ENCODE results near the gene CTNNA1. TPM values are rescaled to one million over a fixed set of nuclear protein-coding genes. Genes with fewer than 3 reads are reported as not detected.

The CTNNA1 gene
- total RNA-seq, 1 experiment from 2014 or later, result 734 TPM

DNA sequence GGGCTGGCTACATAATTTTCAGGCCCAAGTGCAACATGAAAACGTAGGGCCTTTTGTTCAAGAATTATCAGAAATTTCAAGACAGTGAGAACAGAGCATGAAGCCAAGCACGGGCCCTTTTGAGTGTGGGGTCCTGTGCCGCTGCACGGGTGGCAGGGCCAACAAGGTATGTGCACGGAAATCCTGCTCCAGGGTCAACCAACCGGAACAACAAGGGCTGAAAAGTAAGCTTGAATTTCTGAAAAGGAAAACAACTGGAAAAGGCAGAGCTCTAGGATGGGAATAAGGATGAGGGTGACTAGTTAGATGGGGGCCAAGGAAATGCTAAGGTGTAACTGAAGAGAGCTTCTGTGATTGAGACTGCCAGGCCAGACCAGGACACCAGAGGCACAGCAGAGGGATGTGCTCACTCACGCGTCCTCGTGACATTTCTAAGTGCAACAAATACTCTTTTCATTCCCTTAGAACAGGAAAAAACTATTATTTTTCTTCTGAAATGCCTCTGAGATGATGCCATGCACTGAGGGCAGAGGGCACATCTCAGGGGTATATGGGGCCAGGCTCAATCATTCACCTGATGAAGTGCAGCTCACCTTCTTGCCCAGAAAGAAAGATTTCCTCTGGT, 202.6 kb downstream of the CTNNA1 start:
- intact Hi-C loops (cut with micrococcal nuclease; ENCODE audit: unreplicated experiment), result no loop called here
- H3K27me3 Mint-ChIP-seq (ENCODE audit: unreplicated experiment), result no peaks in the 10 kb centered on the region
- peaks cover 7% of the 10 kb centered on the region for H3K4me1 Mint-ChIP-seq (ENCODE audit: low read depth, unreplicated experiment)
- no peak overlapping the region for H3K4me3 Mint-ChIP-seq (ENCODE audit: low read depth, unreplicated experiment)
- TF ChIP-seq, protein P1, sequence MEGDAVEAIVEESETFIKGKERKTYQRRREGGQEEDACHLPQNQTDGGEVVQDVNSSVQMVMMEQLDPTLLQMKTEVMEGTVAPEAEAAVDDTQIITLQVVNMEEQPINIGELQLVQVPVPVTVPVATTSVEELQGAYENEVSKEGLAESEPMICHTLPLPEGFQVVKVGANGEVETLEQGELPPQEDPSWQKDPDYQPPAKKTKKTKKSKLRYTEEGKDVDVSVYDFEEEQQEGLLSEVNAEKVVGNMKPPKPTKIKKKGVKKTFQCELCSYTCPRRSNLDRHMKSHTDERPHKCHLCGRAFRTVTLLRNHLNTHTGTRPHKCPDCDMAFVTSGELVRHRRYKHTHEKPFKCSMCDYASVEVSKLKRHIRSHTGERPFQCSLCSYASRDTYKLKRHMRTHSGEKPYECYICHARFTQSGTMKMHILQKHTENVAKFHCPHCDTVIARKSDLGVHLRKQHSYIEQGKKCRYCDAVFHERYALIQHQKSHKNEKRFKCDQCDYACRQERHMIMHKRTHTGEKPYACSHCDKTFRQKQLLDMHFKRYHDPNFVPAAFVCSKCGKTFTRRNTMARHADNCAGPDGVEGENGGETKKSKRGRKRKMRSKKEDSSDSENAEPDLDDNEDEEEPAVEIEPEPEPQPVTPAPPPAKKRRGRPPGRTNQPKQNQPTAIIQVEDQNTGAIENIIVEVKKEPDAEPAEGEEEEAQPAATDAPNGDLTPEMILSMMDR (IDR thresholded peaks at IDR 0.05; ENCODE audit: unreplicated experiment), result no peak
- H3K9me3 Mint-ChIP-seq (ENCODE audit: low read depth, unreplicated experiment), result no peaks in the 10 kb centered on the region
- BruUV-seq (replicated peaks), result no TSS peak
- CTCF ChIA-PET, result no interaction called here
- no peak overlapping the region for H3K27ac Mint-ChIP-seq (ENCODE audit: unreplicated experiment)
- no peak for DNase-seq
- peaks cover 20% of the 10 kb centered on the region for H3K36me3 Mint-ChIP-seq (ENCODE audit: insufficient read depth, unreplicated experiment)

DNA sequence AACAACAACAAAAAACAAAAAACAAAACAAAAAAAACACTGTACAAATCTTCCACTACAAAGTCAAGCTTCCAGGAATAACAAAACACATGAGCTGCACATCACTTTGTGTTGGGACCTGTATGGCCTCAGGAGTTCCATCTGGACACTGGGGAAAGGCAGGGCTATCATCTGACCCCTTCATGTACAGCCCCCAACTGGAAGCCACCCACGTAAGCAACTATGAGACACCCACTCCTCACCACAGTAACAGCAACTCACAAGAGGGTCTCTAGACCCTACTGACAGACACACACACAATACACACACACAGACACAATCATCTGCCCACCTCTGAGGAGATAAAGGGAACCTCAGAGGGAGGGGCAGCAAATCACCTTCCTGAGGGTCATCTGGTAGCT, 203.6 kb downstream of the CTNNA1 start:
- TF ChIP-seq, protein P1 (IDR thresholded peaks at IDR 0.05; ENCODE audit: unreplicated experiment), result no peak
- no TSS peak for BruUV-seq (replicated peaks)
- Mint-ChIP-seq H3K27me3 (ENCODE audit: unreplicated experiment) (no peaks in the 10 kb centered on the region), H3K4me3 (ENCODE audit: low read depth, unreplicated experiment) (no peak overlapping the region), H3K4me1 (ENCODE audit: low read depth, unreplicated experiment) (peaks cover 7% of the 10 kb centered on the region), H3K9me3 (ENCODE audit: low read depth, unreplicated experiment) (no peaks in the 10 kb centered on the region), H3K36me3 (ENCODE audit: insufficient read depth, unreplicated experiment) (peaks cover 15% of the 10 kb centered on the region), H3K27ac (ENCODE audit: unreplicated experiment) (no peak overlapping the region)
- intact Hi-C loops (cut with micrococcal nuclease; ENCODE audit: unreplicated experiment), result no loop called here
- CTCF ChIA-PET, result interaction anchor here (0.7 kb wide), 1 partner anchor 220 kb away, joined by 4 read pairs; no protein-coding TSS in a partner anchor
- DNase-seq, result no peak

DNA sequence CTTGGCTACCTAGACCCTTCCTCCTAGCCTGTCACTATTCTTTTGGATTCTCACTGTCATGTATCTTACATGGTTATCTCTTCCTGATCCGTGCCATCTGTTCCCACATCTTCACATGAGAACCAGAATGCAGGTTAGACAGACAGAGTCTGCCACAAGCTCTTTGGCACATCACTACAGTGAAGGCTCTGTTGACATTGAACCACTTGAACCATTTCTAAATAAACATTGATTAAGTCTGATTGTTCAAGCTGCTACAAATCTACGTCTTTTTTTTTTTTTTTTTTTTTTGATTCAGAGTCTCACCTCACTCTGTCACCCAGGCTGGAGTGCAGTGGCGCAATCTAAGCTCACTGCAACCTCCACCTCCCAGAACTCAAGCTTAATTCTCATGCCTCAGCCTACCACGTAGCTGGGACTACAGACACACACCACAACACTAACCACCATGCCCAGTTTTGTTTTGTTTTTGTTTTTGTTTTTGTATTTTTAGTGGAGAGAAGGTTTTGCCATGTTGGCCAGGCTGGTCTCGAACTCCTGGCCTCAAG, 207.0 kb downstream of the CTNNA1 start:
- H3K27ac Mint-ChIP-seq (ENCODE audit: unreplicated experiment), result no peak overlapping the region

DNA sequence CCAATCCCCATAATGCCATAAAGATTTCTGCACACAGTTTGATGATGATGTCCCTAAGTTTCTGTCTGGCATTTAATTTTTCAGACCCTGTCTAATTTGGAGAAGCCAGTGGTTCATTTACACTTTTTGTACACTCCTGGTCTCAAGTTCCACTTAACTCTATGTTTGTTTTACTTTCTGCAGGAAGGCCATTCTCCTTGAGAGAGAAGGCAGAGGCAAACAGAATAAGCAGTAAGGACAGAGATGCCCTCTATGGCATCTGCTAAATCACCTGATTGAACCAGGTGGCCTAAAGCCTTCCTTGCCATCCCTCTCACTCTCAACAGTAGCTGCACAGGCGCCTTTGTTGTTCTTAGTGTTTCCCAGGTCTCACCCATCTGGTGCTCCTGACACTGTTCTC, 208.0 kb downstream of the CTNNA1 start:
- CTCF ChIA-PET, result no interaction called here
- Mint-ChIP-seq H3K27ac (ENCODE audit: unreplicated experiment) (peak overlapping the region; percentile 52), H3K36me3 (ENCODE audit: insufficient read depth, unreplicated experiment) (no peaks in the 10 kb centered on the region), H3K9me3 (ENCODE audit: low read depth, unreplicated experiment) (no peaks in the 10 kb centered on the region), H3K4me3 (ENCODE audit: low read depth, unreplicated experiment) (no peak overlapping the region), H3K4me1 (ENCODE audit: low read depth, unreplicated experiment) (peaks cover 8% of the 10 kb centered on the region), H3K27me3 (ENCODE audit: unreplicated experiment) (no peaks in the 10 kb centered on the region)
- TF ChIP-seq, protein P1 (IDR thresholded peaks at IDR 0.05; ENCODE audit: unreplicated experiment), result no peak
- intact Hi-C loops (cut with micrococcal nuclease; ENCODE audit: unreplicated experiment), result no loop called here
- DNase-seq, result no peak
- no TSS peak for BruUV-seq (replicated peaks)

More for the DNA sequence above, 207.0 kb downstream of the CTNNA1 start:
- peaks cover 15% of the 10 kb centered on the region for H3K4me1 Mint-ChIP-seq (ENCODE audit: low read depth, unreplicated experiment)
- no peaks in the 10 kb centered on the region for H3K9me3 Mint-ChIP-seq (ENCODE audit: low read depth, unreplicated experiment)
- CTCF ChIA-PET, result no interaction called here
- no peaks in the 10 kb centered on the region for H3K27me3 Mint-ChIP-seq (ENCODE audit: unreplicated experiment)
- no peak for DNase-seq
- TF ChIP-seq, protein P1 (IDR thresholded peaks at IDR 0.05; ENCODE audit: unreplicated experiment), result no peak
- H3K4me3 Mint-ChIP-seq (ENCODE audit: low read depth, unreplicated experiment), result no peak overlapping the region
- intact Hi-C loops (cut with micrococcal nuclease; ENCODE audit: unreplicated experiment), result no loop called here
- BruUV-seq (replicated peaks), result no TSS peak
- peaks cover 6% of the 10 kb centered on the region for H3K36me3 Mint-ChIP-seq (ENCODE audit: insufficient read depth, unreplicated experiment)

Data from Calu3 (cell line).